ENCODE data around the gene SCARF2. TPM values are rescaled to one million over a fixed set of nuclear protein-coding genes. Genes with fewer than 3 reads are reported as not detected.

SCARF2 gene
- total and polyA plus RNA-seq, 2 donors (not counting 1 experiment from before 2014, with no cell fraction given) = 0.86 to 1.3 TPM

DNA sequence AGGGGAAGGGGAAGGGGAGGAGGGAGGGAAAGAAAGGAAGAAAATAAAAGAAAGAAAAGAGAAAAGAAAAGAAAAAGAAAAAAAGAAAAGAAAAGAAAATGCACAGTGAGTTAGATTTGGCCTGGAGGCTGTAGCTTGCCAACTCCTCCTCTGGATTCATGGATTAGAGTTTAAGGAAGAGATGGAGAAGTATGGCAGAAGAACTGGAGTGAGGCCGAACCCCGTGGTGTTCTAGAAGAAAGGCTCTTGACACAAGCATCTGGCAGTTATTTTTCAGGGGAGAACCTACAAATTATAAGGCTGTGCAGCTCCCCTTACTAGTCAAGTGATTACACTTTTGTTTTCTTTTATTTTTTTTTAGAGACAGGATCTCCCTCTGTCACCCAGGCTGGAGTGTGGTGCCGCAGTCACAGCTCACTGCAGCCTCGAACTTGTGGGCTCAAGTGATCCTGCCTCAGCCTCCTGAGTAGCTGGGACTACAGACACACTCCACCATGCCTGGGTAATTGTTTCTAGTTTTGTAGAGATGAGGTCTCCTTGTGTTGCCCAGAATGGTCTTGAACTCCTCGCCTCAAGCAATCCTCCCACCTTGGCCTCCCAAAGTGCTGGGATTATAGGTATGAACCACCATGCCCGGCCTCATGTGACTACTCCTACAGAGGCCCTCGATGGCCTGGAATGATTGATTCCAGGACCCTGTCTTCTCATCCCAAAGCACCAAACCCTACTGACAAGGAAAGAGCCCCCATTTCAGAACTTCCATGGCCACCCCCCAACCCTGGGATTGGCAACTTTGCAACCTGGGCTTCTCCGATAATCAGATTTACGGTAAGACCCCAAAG is 24.2 kb downstream of the SCARF2 start:
- intact Hi-C loops (cut with micrococcal nuclease) = no loop called here
- H3K9me3 Mint-ChIP-seq (ENCODE audit: insufficient read depth) = no peaks in the 10 kb centered on the region
- no peak overlapping the region for H3K27ac Mint-ChIP-seq
- 100% methylated on average over 7 of the region's 9 CpGs for WGBS (ENCODE audit: insufficient coverage)
- ChIA-PET CTCF (no interaction called here), POLR2A (no interaction called here)
- peaks cover 0 to 3% of the 10 kb centered on the region in 2 donors for H3K4me1 ChIP-seq (ENCODE audit: control insufficient read depth in 2 of 2, insufficient read depth in 2 of 2, low read length in 2 of 2)
- H3K4me1 Mint-ChIP-seq = peaks cover 3% of the 10 kb centered on the region
- H4K20me1 ChIP-seq (ENCODE audit: control insufficient read depth, insufficient read depth, low read length, poor library complexity, severe bottlenecking) = no peaks in the 10 kb centered on the region
- H2AFZ ChIP-seq (ENCODE audit: insufficient read depth, low read depth, low read length, poor library complexity, severe bottlenecking) = no peak overlapping the region
- no peaks in the 10 kb centered on the region for H3K36me3 ChIP-seq (replicated peaks in 1 of 2; ENCODE audit: control extremely low read depth in 1 of 2, control insufficient read depth in 1 of 2, extremely low read depth in 1 of 2, insufficient read depth in 2 of 2, low read length in 1 of 2)
- H3K79me2 ChIP-seq (ENCODE audit: control insufficient read depth, insufficient read depth, low read length) = no peaks in the 10 kb centered on the region
- no peaks in the 10 kb centered on the region for H3K9me3 ChIP-seq (ENCODE audit: control extremely low read depth in 1 of 3, control insufficient read depth in 2 of 3, insufficient read depth in 1 of 3, low read length in 2 of 3)
- ATAC-seq (ENCODE audit: low read depth) = no peak
- no peaks in the 10 kb centered on the region for H3K27me3 ChIP-seq (replicated peaks in 1 of 4; ENCODE audit: control extremely low read depth in 1 of 4, control insufficient read depth in 3 of 4, insufficient read depth in 4 of 4, low read length in 3 of 4)
- H3K4me2 ChIP-seq (replicated peaks; ENCODE audit: low read depth, low read length, poor library complexity, severe bottlenecking) = no peak overlapping the region
- no peak overlapping the region for H3K4me3 Mint-ChIP-seq
- TF ChIP-seq, protein P1, sequence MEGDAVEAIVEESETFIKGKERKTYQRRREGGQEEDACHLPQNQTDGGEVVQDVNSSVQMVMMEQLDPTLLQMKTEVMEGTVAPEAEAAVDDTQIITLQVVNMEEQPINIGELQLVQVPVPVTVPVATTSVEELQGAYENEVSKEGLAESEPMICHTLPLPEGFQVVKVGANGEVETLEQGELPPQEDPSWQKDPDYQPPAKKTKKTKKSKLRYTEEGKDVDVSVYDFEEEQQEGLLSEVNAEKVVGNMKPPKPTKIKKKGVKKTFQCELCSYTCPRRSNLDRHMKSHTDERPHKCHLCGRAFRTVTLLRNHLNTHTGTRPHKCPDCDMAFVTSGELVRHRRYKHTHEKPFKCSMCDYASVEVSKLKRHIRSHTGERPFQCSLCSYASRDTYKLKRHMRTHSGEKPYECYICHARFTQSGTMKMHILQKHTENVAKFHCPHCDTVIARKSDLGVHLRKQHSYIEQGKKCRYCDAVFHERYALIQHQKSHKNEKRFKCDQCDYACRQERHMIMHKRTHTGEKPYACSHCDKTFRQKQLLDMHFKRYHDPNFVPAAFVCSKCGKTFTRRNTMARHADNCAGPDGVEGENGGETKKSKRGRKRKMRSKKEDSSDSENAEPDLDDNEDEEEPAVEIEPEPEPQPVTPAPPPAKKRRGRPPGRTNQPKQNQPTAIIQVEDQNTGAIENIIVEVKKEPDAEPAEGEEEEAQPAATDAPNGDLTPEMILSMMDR (IDR thresholded peaks at IDR 0.05) = no peak
- TF ChIP-seq EZH2 (IDR thresholded peaks at IDR 0.05; ENCODE audit: borderline replicate concordance, insufficient read depth, low read depth, low read length, poor library complexity, severe bottlenecking) = no peak
- no peak overlapping the region for H3K4me3 ChIP-seq (ENCODE audit: control extremely low read depth in 1 of 5, extremely low read depth in 1 of 5, insufficient read depth in 1 of 5, low read depth in 2 of 5, low read length in 4 of 5)
- no peak overlapping the region for H3K27ac ChIP-seq (ENCODE audit: low read length in 2 of 2)
- H3K27me3 Mint-ChIP-seq = no peaks in the 10 kb centered on the region
- H3K9ac ChIP-seq (ENCODE audit: low read length) = no peak overlapping the region
- DNase-seq = no peak

DNA sequence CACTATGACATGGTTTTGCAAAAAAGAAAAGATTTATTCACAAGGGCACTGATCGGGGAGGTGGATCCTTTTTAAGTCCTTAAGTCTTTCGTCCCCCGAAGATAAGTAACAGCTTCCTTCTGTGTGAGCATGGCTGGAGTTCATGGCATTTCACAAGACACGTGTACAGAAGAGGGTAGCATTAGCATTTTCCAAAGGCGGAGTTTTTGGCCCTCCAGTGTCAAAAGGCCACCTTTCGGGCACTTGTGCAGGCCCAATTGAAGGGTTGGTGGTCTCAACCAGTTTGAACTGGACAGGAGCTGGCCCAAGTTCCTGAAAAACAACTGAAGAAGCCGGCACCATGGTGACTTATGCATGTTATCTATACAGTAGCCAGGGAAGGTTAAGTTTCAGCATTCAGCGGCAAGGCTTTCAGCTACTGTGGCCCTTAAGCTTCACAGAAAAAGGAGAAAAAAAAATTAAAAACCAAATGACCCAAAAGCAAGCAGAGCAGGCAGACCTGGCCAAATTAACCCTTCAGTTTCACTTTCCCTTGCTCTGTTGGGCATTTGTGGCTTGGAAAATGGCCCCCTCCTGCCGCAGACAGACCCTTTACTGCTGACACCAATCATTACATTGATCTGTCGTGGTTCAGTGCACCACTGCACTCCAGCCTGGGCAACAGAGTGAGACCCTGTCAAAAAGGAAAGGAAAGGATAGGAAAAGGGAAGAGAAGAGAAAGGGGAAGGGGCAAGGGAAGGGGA is 25.0 kb downstream of the SCARF2 start:
- H3K9ac ChIP-seq (ENCODE audit: low read length) = no peak overlapping the region
- Mint-ChIP-seq H3K4me3 (no peak overlapping the region), H3K27ac (no peak overlapping the region), H3K27me3 (no peaks in the 10 kb centered on the region), H3K9me3 (ENCODE audit: insufficient read depth) (no peaks in the 10 kb centered on the region), H3K4me1 (no peaks in the 10 kb centered on the region)
- no peaks in the 10 kb centered on the region for H3K4me1 ChIP-seq (ENCODE audit: control insufficient read depth in 2 of 2, insufficient read depth in 2 of 2, low read length in 2 of 2)
- no peaks in the 10 kb centered on the region for H3K79me2 ChIP-seq (ENCODE audit: control insufficient read depth, insufficient read depth, low read length)
- TF ChIP-seq EZH2 (IDR thresholded peaks at IDR 0.05; ENCODE audit: borderline replicate concordance, insufficient read depth, low read depth, low read length, poor library complexity, severe bottlenecking) = no peak
- TF ChIP-seq, protein P1 (IDR thresholded peaks at IDR 0.05) = no peak
- no peak overlapping the region for H2AFZ ChIP-seq (ENCODE audit: insufficient read depth, low read depth, low read length, poor library complexity, severe bottlenecking)
- ATAC-seq (ENCODE audit: low read depth) = no peak
- no peak for DNase-seq
- H3K36me3 ChIP-seq (replicated peaks in 1 of 2; ENCODE audit: control extremely low read depth in 1 of 2, control insufficient read depth in 1 of 2, extremely low read depth in 1 of 2, insufficient read depth in 2 of 2, low read length in 1 of 2) = no peaks in the 10 kb centered on the region
- no peaks in the 10 kb centered on the region for H3K9me3 ChIP-seq (ENCODE audit: control extremely low read depth in 1 of 3, control insufficient read depth in 2 of 3, insufficient read depth in 1 of 3, low read length in 2 of 3)
- no peak overlapping the region for H3K27ac ChIP-seq (ENCODE audit: low read length in 2 of 2)
- H3K27me3 ChIP-seq (replicated peaks in 1 of 4; ENCODE audit: control extremely low read depth in 1 of 4, control insufficient read depth in 3 of 4, insufficient read depth in 4 of 4, low read length in 3 of 4) = no peaks in the 10 kb centered on the region
- ChIA-PET POLR2A (no interaction called here), CTCF (interaction anchor here (1.5 kb wide), 1 partner anchor 44 kb away, joined by 4 read pairs; no protein-coding TSS in a partner anchor)
- H4K20me1 ChIP-seq (ENCODE audit: control insufficient read depth, insufficient read depth, low read length, poor library complexity, severe bottlenecking) = no peaks in the 10 kb centered on the region
- intact Hi-C loops (cut with micrococcal nuclease) = no loop called here
- no peak overlapping the region for H3K4me2 ChIP-seq (replicated peaks; ENCODE audit: low read depth, low read length, poor library complexity, severe bottlenecking)
- H3K4me3 ChIP-seq (ENCODE audit: control extremely low read depth in 1 of 5, extremely low read depth in 1 of 5, insufficient read depth in 1 of 5, low read depth in 2 of 5, low read length in 4 of 5) = no peak overlapping the region
- 91% methylated on average over 6 of the region's 10 CpGs for WGBS (ENCODE audit: insufficient coverage)

All from B cell (primary cell).